NB4 (cell line): ENCODE measurements around the gene NOTUM.

ENCODE experiments used
- CTCF ChIP-seq: IDR thresholded peaks from one replicate; pipeline ENCODE4 v1.5.1; 2012; ENCODE audit warnings: low read depth, low read length
- POLR2A ChIP-seq: IDR thresholded peaks from 2 replicates; pipeline ENCODE4 v1.6.1; 2011; ENCODE audit warnings: mild to moderate bottlenecking; ENCODE audit not compliant: insufficient read length; ENCODE audit errors: extremely low read depth

- TF ChIP-seq CTCF = no peak
- no peak for TF ChIP-seq POLR2A
Observed at GRCh38 chr17:81967533-81968395, 6.8 kb upstream of the NOTUM start.
